Ishikawa (cell line): Measurements from ENCODE around the gene POGLUT2.

ENCODE experiments used
- CEBPB ChIP-seq: IDR thresholded peaks from 2 replicates; pipeline ENCODE4 v1.6.1; 2012
- CREB1 ChIP-seq: IDR thresholded peaks from 2 replicates; pipeline ENCODE4 v1.6.1; 2012; ENCODE audit warnings: low read depth
- EGR1 ChIP-seq: IDR thresholded peaks from 2 replicates; pipeline ENCODE4 v1.6.1; 2012
- EP300 ChIP-seq: IDR thresholded peaks from 2 replicates; pipeline ENCODE4 v1.6.1; 2012; ENCODE audit warnings: borderline replicate concordance
- FOXM1 ChIP-seq: IDR thresholded peaks from 2 replicates; pipeline ENCODE4 v1.6.1; 2012; ENCODE audit warnings: low read depth, borderline replicate concordance
- NFIC ChIP-seq: IDR thresholded peaks from 2 replicates; pipeline ENCODE4 v1.6.1; 2012
- RAD21 ChIP-seq: IDR thresholded peaks from 2 replicates; pipeline ENCODE4 v1.6.1; 2012; ENCODE audit warnings: low read depth
- REST ChIP-seq: IDR thresholded peaks from 2 replicates; pipeline ENCODE4 v1.6.1; 2012; ENCODE audit warnings: low read depth, mild to moderate bottlenecking
- TAF1 ChIP-seq: IDR thresholded peaks from 2 replicates; pipeline ENCODE4 v1.6.1; 2012; ENCODE audit warnings: low read depth, mild to moderate bottlenecking
- TCF12 ChIP-seq: IDR thresholded peaks from 2 replicates; pipeline ENCODE4 v1.6.1; 2012; ENCODE audit warnings: low read depth
- TEAD4 ChIP-seq: IDR thresholded peaks from 2 replicates; pipeline ENCODE4 v1.6.1; 2012
- USF1 ChIP-seq: IDR thresholded peaks from 2 replicates; pipeline ENCODE4 v1.6.1; 2012
- YY1 ChIP-seq: IDR thresholded peaks from 2 replicates; pipeline ENCODE4 v1.6.1; 2012; ENCODE audit warnings: low read depth
- ZBTB7A ChIP-seq: IDR thresholded peaks from 2 replicates; pipeline ENCODE4 v1.6.1; 2012; ENCODE audit warnings: low read depth
- TF ChIP-seq, protein P1 (sequence below): IDR thresholded peaks from 2 replicates; pipeline ENCODE4 v1.6.1; 2012

Gene POGLUT2

GRCh38 chr13:102768909-102769308 lies 29.9 kb downstream of the POGLUT2 start:
- no peak for TF ChIP-seq CEBPB
- no peak for TF ChIP-seq RAD21
- no peak for TF ChIP-seq CREB1
- no peak for TF ChIP-seq REST
- TF ChIP-seq YY1, result no peak
- no peak for TF ChIP-seq TEAD4
- TF ChIP-seq TCF12, result no peak
- TF ChIP-seq NFIC, result no peak
- TF ChIP-seq, protein P1, sequence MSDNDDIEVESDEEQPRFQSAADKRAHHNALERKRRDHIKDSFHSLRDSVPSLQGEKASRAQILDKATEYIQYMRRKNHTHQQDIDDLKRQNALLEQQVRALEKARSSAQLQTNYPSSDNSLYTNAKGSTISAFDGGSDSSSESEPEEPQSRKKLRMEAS, result no peak
- TF ChIP-seq EGR1, result no peak
- no peak for TF ChIP-seq FOXM1

- no peak for TF ChIP-seq ZBTB7A
- TF ChIP-seq, protein P1, result no peak
- no peak for TF ChIP-seq TAF1
- no peak for TF ChIP-seq YY1
- TF ChIP-seq TEAD4, result no peak
- TF ChIP-seq FOXM1, result no peak
- no peak for TF ChIP-seq RAD21
- no peak for TF ChIP-seq EGR1
- no peak for TF ChIP-seq NFIC
- no peak for TF ChIP-seq REST
- no peak for TF ChIP-seq CREB1
- TF ChIP-seq USF1, result no peak
- no peak for TF ChIP-seq EP300
- TF ChIP-seq CEBPB, result no peak
- TF ChIP-seq TCF12, result no peak
Measured at GRCh38 chr13:102763741-102764140, 35.0 kb downstream of the POGLUT2 start.

- TF ChIP-seq EGR1 (no peak), RAD21 (no peak), REST (no peak), CREB1 (no peak), EP300 (no peak), TAF1 (no peak), FOXM1 (no peak), USF1 (no peak), YY1 (no peak), NFIC (no peak), TEAD4 (no peak), TCF12 (no peak), CEBPB (no peak)
- TF ChIP-seq, protein P1, result no peak
Measured at GRCh38 chr13:102761071-102761470, 37.7 kb downstream of the POGLUT2 start.

GRCh38 chr13:102758842-102759241 lies 39.9 kb downstream of the POGLUT2 start:
- TF ChIP-seq ZBTB7A, result no peak
- TF ChIP-seq TEAD4, result no peak
- TF ChIP-seq CREB1, result no peak
- no peak for TF ChIP-seq USF1
- no peak for TF ChIP-seq EP300
- TF ChIP-seq NFIC, result no peak
- TF ChIP-seq REST, result no peak
- TF ChIP-seq, protein P1, result no peak
